Thyroid gland (tissue), 4 donors: ENCODE results near the gene ACAD8. TPM values are rescaled to one million over a fixed set of nuclear protein-coding genes. Genes with fewer than 3 reads are reported as not detected.

Experiments
- DNase-seq, 2 donors: peaks; one replicate each; pipeline ENCODE4 v3.0.0-alpha.2; 2019
- H3K27ac ChIP-seq, 3 donors: fragments of 200-600 bp; sonication (generic); 1 replicate in 2 of 3; 2 replicates in 1 of 3; pipeline ENCODE4 v1.5.1; 2016 to 2019; ENCODE audit warnings: mild to moderate bottlenecking in 1 of 3, moderate library complexity in 1 of 3
- H3K27me3 ChIP-seq: fragments of 200-600 bp; sonication (generic); one replicate; pipeline ENCODE4 v1.5.1; 2019
- H3K36me3 ChIP-seq, 2 donors: fragments of 200-600 bp; sonication (generic); one replicate each; pipeline ENCODE4 v1.5.1; 2016 to 2019
- H3K4me1 ChIP-seq, 2 donors: fragments of 200-600 bp; sonication (generic); one replicate each; pipeline ENCODE4 v1.5.1; 2017 to 2019
- H3K4me3 ChIP-seq, 3 donors: fragments of 200-600 bp; sonication (generic); replicated peaks in 1 of 3; 1 replicate in 2 of 3; 2 replicates in 1 of 3; pipeline ENCODE4 v1.5.1; 2016; ENCODE audit warnings: mild to moderate bottlenecking in 1 of 3
- H3K9me3 ChIP-seq: fragments of 200-600 bp; sonication (generic); one replicate; pipeline ENCODE4 v1.5.1; 2017
- CTCF ChIP-seq, 6 experiments: fragments of 200-600 bp in 3 of 6; fragments of 450-650 bp in 3 of 6; sonication (generic) in 3 of 6; IDR thresholded peaks; one replicate each; pipeline ENCODE4 v1.5.1; 2016 to 2019; ENCODE audit warnings: antibody characterized with exemption in 6 of 6, mild to moderate bottlenecking in 2 of 6, inconsistent platforms in 1 of 6, moderate library complexity in 1 of 6
- POLR2A ChIP-seq, 2 donors: fragments of 450-650 bp; IDR thresholded peaks; one replicate each; pipeline ENCODE4 v1.6.1; 2017; ENCODE audit warnings: antibody characterized with exemption in 2 of 2, mild to moderate bottlenecking in 2 of 2, moderate library complexity in 1 of 2
- WGBS, 2 donors: methylation state at CpG; one replicate each; pipeline ENCODE4 v1.1.5; 2017; 5-methylcytosine and 5-hydroxymethylcytosine counted together
- intact Hi-C: fragments of 100-400 bp; cut with DNase I; formaldehyde crosslinking; loops from one replicate; pipeline ENCODE4 v1.15.1; 2023
- total RNA-seq, 4 donors: library from RNA; depleted of rRNA; stranded (reverse); fragments of >200 nt; gene quantifications; one replicate each; pipeline ENCODE4 v1.2.3, GENCODE V29; 2016

The ACAD8 gene
- total RNA-seq, 4 donors from 2014 or later, result 57.2 to 130 (median 73.2) TPM

DNA sequence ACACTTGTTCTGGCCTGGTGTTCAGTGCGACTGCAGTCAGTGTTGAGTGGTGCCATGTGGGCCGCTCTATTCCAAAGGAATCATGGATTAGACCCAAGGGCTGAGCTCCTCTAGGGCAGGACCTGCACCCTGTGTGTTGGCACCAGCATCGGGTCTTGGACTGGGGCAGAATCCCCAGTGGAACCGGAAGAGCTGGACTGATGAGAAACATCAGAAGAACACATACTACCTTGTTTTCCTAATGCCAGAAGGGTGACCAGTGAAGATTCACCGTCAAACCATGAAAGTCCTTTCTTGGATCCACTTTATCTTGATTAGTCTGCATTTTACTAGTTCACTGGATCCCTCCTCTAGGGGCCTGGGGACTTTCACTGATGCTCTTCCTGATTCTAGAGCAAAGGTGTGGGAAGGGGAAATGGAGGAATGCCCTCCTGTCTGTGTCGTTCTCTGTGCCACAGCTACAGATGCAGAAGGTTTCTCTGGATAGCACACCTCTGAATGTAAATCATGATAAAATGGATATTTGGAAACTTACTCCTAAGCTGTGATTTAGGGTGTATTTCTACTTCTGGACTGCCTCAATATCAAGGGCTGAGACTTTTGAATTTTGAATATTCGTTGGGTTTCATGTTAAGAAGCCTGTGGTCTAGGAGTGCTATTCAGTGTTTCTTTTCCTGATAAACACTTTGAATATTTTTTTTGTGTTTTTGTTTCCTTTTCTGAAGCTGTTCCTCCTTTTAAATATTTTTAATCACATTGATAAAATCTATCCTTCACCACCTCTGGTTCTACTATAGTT is 11.8 kb downstream of the ACAD8 start:
- peaks cover 31 to 32% of the 10 kb centered on the region in 2 donors for H3K36me3 ChIP-seq
- no peaks in the 10 kb centered on the region for H3K9me3 ChIP-seq
- no peaks in the 10 kb centered on the region for H3K27me3 ChIP-seq
- TF ChIP-seq CTCF (IDR thresholded peaks at IDR 0.05) (no peak), POLR2A (IDR thresholded peaks at IDR 0.05) (no peak)
- H3K4me3 ChIP-seq, result no peak overlapping the region
- H3K27ac ChIP-seq, result no peak overlapping the region
- WGBS, 2 donors, result 93 to 96% methylated on average over 7 of the region's 7 CpGs
- no peak for DNase-seq
- intact Hi-C loops, result no loop called here
- H3K4me1 ChIP-seq, result no peaks in the 10 kb centered on the region

- no peak for TF ChIP-seq CTCF (IDR thresholded peaks at IDR 0.05)
- no peak for TF ChIP-seq POLR2A (IDR thresholded peaks at IDR 0.05)
- no peak overlapping the region for H3K4me3 ChIP-seq
- intact Hi-C loops, result no loop called here
- no peak overlapping the region for H3K27ac ChIP-seq
- no peaks in the 10 kb centered on the region for H3K4me1 ChIP-seq
- H3K36me3 ChIP-seq, result peaks cover 18 to 19% of the 10 kb centered on the region in 2 donors
- no peaks in the 10 kb centered on the region for H3K9me3 ChIP-seq
- WGBS, 2 donors, result 89 to 91% methylated on average over 5 of the region's 5 CpGs
- no peak for DNase-seq
- no peaks in the 10 kb centered on the region for H3K27me3 ChIP-seq
Observed at GRCh38 chr11:134266440-134266839, 13.1 kb downstream of the ACAD8 start.

- Histone ChIP-seq H3K36me3 (peaks cover 14 to 17% of the 10 kb centered on the region in 2 donors), H3K27me3 (no peaks in the 10 kb centered on the region), H3K4me1 (no peaks in the 10 kb centered on the region), H3K4me3 (no peak overlapping the region), H3K9me3 (no peaks in the 10 kb centered on the region), H3K27ac (no peak overlapping the region)
- intact Hi-C loops, result no loop called here
- no peak for DNase-seq
- WGBS, 2 donors, result 57 to 67% methylated on average over 3 of the region's 3 CpGs
- TF ChIP-seq POLR2A (IDR thresholded peaks at IDR 0.05) (no peak), CTCF (IDR thresholded peaks at IDR 0.05) (no peak)
Observed at GRCh38 chr11:134266841-134267251, 13.5 kb downstream of the ACAD8 start.

DNA sequence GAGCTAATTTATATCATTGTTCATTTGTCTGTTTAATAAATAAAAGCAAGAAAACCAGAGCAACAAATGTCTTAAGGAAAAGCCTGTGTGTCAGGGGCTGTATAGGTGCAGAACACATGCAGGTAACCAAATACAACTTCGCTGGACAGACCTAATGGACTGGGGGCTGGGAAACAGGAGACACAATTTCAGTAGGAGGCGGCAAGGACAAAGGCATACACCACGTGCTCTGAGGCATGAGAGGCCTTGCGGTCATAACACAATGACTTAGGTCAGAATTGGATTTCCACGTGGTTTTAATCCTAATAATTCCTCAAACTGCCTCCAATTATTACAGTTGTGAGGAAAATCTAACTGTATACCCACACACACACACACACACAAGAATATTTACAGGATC is 14.1 kb downstream of the ACAD8 start:
- Histone ChIP-seq H3K36me3 (peaks cover 8 to 11% of the 10 kb centered on the region in 2 donors), H3K4me3 (no peak overlapping the region), H3K9me3 (no peaks in the 10 kb centered on the region), H3K27me3 (no peaks in the 10 kb centered on the region), H3K27ac (no peak overlapping the region), H3K4me1 (no peaks in the 10 kb centered on the region)
- WGBS, 2 donors, result 79 to 80% methylated on average over 5 of the region's 5 CpGs
- TF ChIP-seq POLR2A (IDR thresholded peaks at IDR 0.05) (no peak), CTCF (IDR thresholded peaks at IDR 0.05) (no peak)
- no peak for DNase-seq
- intact Hi-C loops, result no loop called here

DNA sequence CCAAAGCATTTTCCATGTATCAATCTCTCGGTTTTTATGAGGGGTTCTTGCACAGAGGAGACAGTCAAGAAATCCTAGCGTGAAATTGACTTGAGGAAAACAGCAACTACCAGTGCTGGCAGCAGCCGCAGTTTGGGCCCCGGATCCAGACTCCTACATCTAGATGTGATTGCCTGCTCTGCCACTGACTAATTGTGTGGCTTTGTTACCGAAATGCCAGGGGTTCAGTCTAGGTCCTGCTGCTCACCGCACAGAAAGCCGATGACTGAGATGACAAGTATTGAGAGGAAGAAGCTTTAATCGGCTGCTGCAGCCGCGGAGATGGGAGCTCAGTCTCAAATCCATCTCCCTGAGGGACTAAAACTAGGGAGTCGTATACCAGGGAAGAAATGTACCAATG is 14.6 kb downstream of the ACAD8 start:
- H3K4me3 ChIP-seq, result no peak overlapping the region
- intact Hi-C loops, result no loop called here

More for the DNA sequence above, 14.6 kb downstream of the ACAD8 start:
- TF ChIP-seq POLR2A (IDR thresholded peaks at IDR 0.05) (no peak), CTCF (IDR thresholded peaks at IDR 0.05) (no peak)
- Histone ChIP-seq H3K4me1 (no peaks in the 10 kb centered on the region), H3K9me3 (no peaks in the 10 kb centered on the region), H3K27me3 (no peaks in the 10 kb centered on the region), H3K36me3 (peaks cover 7% of the 10 kb centered on the region in 2 donors), H3K27ac (no peak overlapping the region)
- DNase-seq, result no peak
- WGBS, 2 donors, result 90 to 91% methylated on average over 11 of the region's 11 CpGs
